ENCODE results near the gene SKOR1. TPM values are rescaled to one million over a fixed set of nuclear protein-coding genes. Genes with fewer than 3 reads are reported as not detected.

Gene SKOR1
- total and polyA plus RNA-seq, 7 donors: 0.06 to 0.48 (median 0.13) TPM

GRCh38 chr15:67863442-67863987 is 38.2 kb downstream of the SKOR1 start:
- no peaks in the 10 kb centered on the region for H3K27me3 ChIP-seq (ENCODE audit: insufficient read depth in 3 of 3, low read length in 2 of 3)
- no peak overlapping the region for H3K27ac ChIP-seq
- H3K4me3 ChIP-seq: peak overlapping the region; percentile 72
- DNase-seq (peak; percentile 82 to 90), ATAC-seq (peak; percentile 95 to 98 (median 96))
- intact Hi-C loops (cut with DNase I): loop anchor here (1.0 to 10.0 kb wide), 4 partner anchors 191 to 349 kb away; partner anchors contain the start of gene PIAS1 (in 1 of the 2)
- TF ChIP-seq CTCF (IDR thresholded peaks at IDR 0.05): peak; percentile 96
- H3K9me3 ChIP-seq: no peaks in the 10 kb centered on the region
- 1 to 3% (median 1%) methylated on average over 33 to 41 of the region's 41 CpGs for WGBS, 3 donors
- peaks cover 3% of the 10 kb centered on the region for H3K4me1 ChIP-seq
- no peaks in the 10 kb centered on the region for H3K36me3 ChIP-seq (ENCODE audit: insufficient read depth in 1 of 2, low read depth in 1 of 2)

DNA sequence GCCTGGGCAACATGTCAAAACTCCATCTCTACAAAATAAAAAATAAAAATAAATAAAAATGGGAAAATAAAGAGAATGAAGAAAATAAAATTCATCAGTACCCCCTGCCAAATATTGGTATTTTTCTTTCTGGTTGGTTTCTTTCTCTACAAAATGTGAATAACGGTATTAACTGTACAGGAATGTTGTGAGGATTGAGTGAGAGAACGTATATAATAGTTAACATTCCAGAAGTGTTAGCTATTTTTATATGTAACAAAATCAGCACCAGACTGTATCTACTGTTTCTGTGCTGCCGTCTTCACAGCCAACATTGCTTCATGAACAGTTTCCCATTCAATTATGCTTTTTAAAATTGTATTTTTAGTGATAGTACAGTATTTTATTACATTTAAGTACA is 40.0 kb downstream of the SKOR1 start:
- Histone ChIP-seq H3K27ac (no peak overlapping the region), H3K36me3 (ENCODE audit: insufficient read depth in 1 of 2, low read depth in 1 of 2) (no peaks in the 10 kb centered on the region), H3K27me3 (ENCODE audit: insufficient read depth in 3 of 3, low read length in 2 of 3) (no peaks in the 10 kb centered on the region), H3K4me1 (peaks cover 3% of the 10 kb centered on the region), H3K9me3 (no peaks in the 10 kb centered on the region), H3K4me3 (no peak overlapping the region)
- DNase-seq: no peak
- ATAC-seq: no peak
- TF ChIP-seq CTCF (IDR thresholded peaks at IDR 0.05): no peak
- WGBS, 3 donors: 21 to 50% (median 35%) methylated on average over 3 of the region's 3 CpGs
- intact Hi-C loops (cut with DNase I): loop anchor here in 1 of 2 donors (10.0 kb wide), 1 partner anchor 189 kb away; the partner anchor contains the start of gene PIAS1

DNA sequence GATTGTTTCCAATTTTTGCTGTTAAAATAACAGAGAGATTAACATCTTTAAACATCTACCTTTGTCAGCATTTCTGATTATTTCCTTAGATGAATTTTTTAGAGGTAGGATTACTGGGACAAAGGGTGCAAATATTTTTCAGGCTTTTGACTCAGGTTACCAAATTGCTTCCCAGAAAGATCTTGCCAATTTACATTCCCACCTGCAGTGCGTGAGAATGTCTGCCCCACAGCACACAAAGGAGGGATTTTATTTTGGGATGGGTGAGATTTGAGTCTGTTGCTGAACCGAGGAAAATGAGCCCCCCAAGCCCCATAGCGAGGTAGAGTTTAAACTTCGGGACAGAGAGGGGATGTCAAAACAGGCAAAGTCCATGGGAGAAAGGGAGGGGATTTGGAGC is 40.5 kb downstream of the SKOR1 start:
- intact Hi-C loops (cut with DNase I): loop anchor here in 1 of 2 donors (10.0 kb wide), 1 partner anchor 189 kb away; the partner anchor contains the start of gene PIAS1
- no peak overlapping the region for H3K4me3 ChIP-seq
- ATAC-seq: no peak
- no peak for DNase-seq
- no peaks in the 10 kb centered on the region for H3K27me3 ChIP-seq (ENCODE audit: insufficient read depth in 3 of 3, low read length in 2 of 3)
- H3K27ac ChIP-seq: no peak overlapping the region
- WGBS, 3 donors: 45 to 52% (median 46%) methylated on average over 4 of the region's 4 CpGs
- H3K9me3 ChIP-seq: no peaks in the 10 kb centered on the region
- no peaks in the 10 kb centered on the region for H3K36me3 ChIP-seq (ENCODE audit: insufficient read depth in 1 of 2, low read depth in 1 of 2)
- TF ChIP-seq CTCF (IDR thresholded peaks at IDR 0.05): no peak
- peaks cover 3% of the 10 kb centered on the region for H3K4me1 ChIP-seq

GRCh38 chr15:67869701-67870100 is 44.4 kb downstream of the SKOR1 start:
- ATAC-seq: no peak
- intact Hi-C loops (cut with DNase I): loop anchor here in 1 of 2 donors (10.0 kb wide), 1 partner anchor 185 kb away; the partner anchor contains the start of gene PIAS1

More at GRCh38 chr15:67869701-67870100, 44.4 kb downstream of the SKOR1 start:
- Histone ChIP-seq H3K4me1 (no peaks in the 10 kb centered on the region), H3K4me3 (no peak overlapping the region), H3K27me3 (ENCODE audit: insufficient read depth in 3 of 3, low read length in 2 of 3) (no peaks in the 10 kb centered on the region), H3K36me3 (ENCODE audit: insufficient read depth in 1 of 2, low read depth in 1 of 2) (no peaks in the 10 kb centered on the region), H3K27ac (no peak overlapping the region), H3K9me3 (peaks cover 11% of the 10 kb centered on the region)
- DNase-seq: no peak
- no peak for TF ChIP-seq CTCF (IDR thresholded peaks at IDR 0.05)
- 93 to 94% (median 94%) methylated on average over 3 of the region's 3 CpGs for WGBS, 3 donors
